OCI-LY7 (cell line): ENCODE measurements around the gene ZNF70. TPM values are rescaled to one million over a fixed set of nuclear protein-coding genes. Genes with fewer than 3 reads are reported as not detected.

Experiments used
- BruUV-seq: library from RNA; stranded (reverse); fragments of 400-500 nt; replicated peaks from 2 replicates; lab custom pipeline; 2021; lab: Mats Ljungman, UMichigan
- CTCF ChIA-PET: fragments of 300-600 bp; sonication (Branson Sonifier 250); formaldehyde crosslinking; loops from one replicate; lab custom pipeline; 2022; ENCODE audit warnings: antibody characterized with exemption; ENCODE audit not compliant: unreplicated experiment; lab: Charles Lee
- POLR2A ChIA-PET: fragments of 300-600 bp; sonication (Branson Sonifier 250); formaldehyde crosslinking; loops from one replicate; lab custom pipeline; 2022; ENCODE audit warnings: antibody characterized with exemption; lab: Charles Lee
- DNase-seq: peaks from one replicate; pipeline ENCODE4 v3.0.0-alpha.2; 2015; ENCODE audit warnings: low spot score
- H2AFZ ChIP-seq: fragments of 200-600 bp; sonication (generic), shearing (Covaris generic); 2 replicates; pipeline ENCODE4 v1.6.1; 2014; ENCODE audit warnings: mild to moderate bottlenecking, antibody characterized with exemption, low read length, moderate library complexity
- H3K27ac ChIP-seq: fragments of 200-600 bp; sonication (generic); 2 replicates; pipeline ENCODE4 v1.5.1; 2014; ENCODE audit warnings: mixed run types, low read depth, mild to moderate bottlenecking, moderate library complexity, low read length, inconsistent platforms; ENCODE audit not compliant: poor library complexity, severe bottlenecking
- H3K36me3 ChIP-seq: fragments of 200-600 bp; sonication (generic); 2 replicates; pipeline ENCODE4 v1.6.1; 2014; ENCODE audit warnings: mild to moderate bottlenecking, antibody characterized with exemption, low read length, moderate library complexity, mixed read lengths; ENCODE audit not compliant: insufficient read depth
- H3K4me1 ChIP-seq: fragments of 200-600 bp; sonication (generic); 2 replicates; pipeline ENCODE4 v1.5.1; 2014; ENCODE audit warnings: mild to moderate bottlenecking, low read length; ENCODE audit not compliant: insufficient read depth, poor library complexity, severe bottlenecking
- H3K4me2 ChIP-seq: fragments of 200-600 bp; sonication (generic); 2 replicates; pipeline ENCODE4 v1.6.1; 2014; ENCODE audit warnings: mild to moderate bottlenecking, low read length
- H3K4me3 ChIP-seq: fragments of 200-600 bp; sonication (generic); 2 replicates; pipeline ENCODE4 v1.5.1; 2014; ENCODE audit warnings: mild to moderate bottlenecking, low read depth, low read length; ENCODE audit not compliant: poor library complexity, severe bottlenecking
- H3K79me2 ChIP-seq: fragments of 200-600 bp; sonication (generic); 2 replicates; pipeline ENCODE4 v1.6.1; 2016; ENCODE audit warnings: low read depth, mild to moderate bottlenecking, low read length, moderate library complexity, mixed read lengths; ENCODE audit not compliant: insufficient read depth
- H3K9me2 ChIP-seq: fragments of 200-600 bp; sonication (generic); 2 replicates; pipeline ENCODE4 v1.6.1; 2016; ENCODE audit warnings: mild to moderate bottlenecking, low read length, mixed read lengths; ENCODE audit not compliant: insufficient read depth
- H3K9me3 ChIP-seq: fragments of 200-600 bp; sonication (generic); 2 replicates; pipeline ENCODE4 v1.6.1; 2014; ENCODE audit warnings: mild to moderate bottlenecking, mixed run types, low read length, mixed read lengths
- H4K20me1 ChIP-seq: fragments of 200-600 bp; sonication (generic); 2 replicates; pipeline ENCODE4 v1.6.1; 2014; ENCODE audit warnings: mild to moderate bottlenecking, antibody characterized with exemption, low read length, moderate library complexity, mixed read lengths; ENCODE audit not compliant: insufficient read depth
- CTCF ChIP-seq: fragments of 200-600 bp; sonication (generic); conservative IDR thresholded peaks from 2 replicates; pipeline ENCODE4 v1.5.1; 2014; ENCODE audit warnings: mild to moderate bottlenecking, antibody characterized with exemption, low read length, moderate library complexity, mixed read lengths
- EZH2phosphoT487 ChIP-seq: fragments of 200-600 bp; sonication (generic); IDR thresholded peaks from 2 replicates; pipeline ENCODE4 v1.6.1; 2018; ENCODE audit warnings: low read depth, borderline replicate concordance, mild to moderate bottlenecking, mixed run types, antibody characterized with exemption, low read length, moderate library complexity, mixed read lengths
- intact Hi-C: fragments of 100-400 bp; cut with micrococcal nuclease; formaldehyde crosslinking; loops from one replicate; pipeline ENCODE4 v1.10.0; 2022; ENCODE audit not compliant: unreplicated experiment
- total RNA-seq, 2 experiments: library from RNA; depleted of rRNA in 1 of 2; stranded (reverse); fragments of >200 nt in 1 of 2; shearing (Covaris generic) in 1 of 2; gene quantifications; 2 replicates each; pipeline ENCODE4 v1.2.3, GENCODE V29; 2014 to 2022

Gene ZNF70
- total RNA-seq, 2 experiments from 2014 or later = 6.0 to 8.4 TPM

GRCh38 chr22:23793326-23793725, 42.4 kb upstream of the ZNF70 start:
- intact Hi-C loops = no loop called here

GRCh38 chr22:23791738-23792645, 41.1 kb upstream of the ZNF70 start:
- H3K9me2 ChIP-seq = no peaks in the 10 kb centered on the region
- no peak overlapping the region for H3K4me3 ChIP-seq
- no peak for DNase-seq
- BruUV-seq = no TSS peak
- peaks cover 90% of the 10 kb centered on the region for H3K36me3 ChIP-seq
- H3K9me3 ChIP-seq = no peaks in the 10 kb centered on the region
- TF ChIP-seq EZH2phosphoT487 (no peak), CTCF (no peak)
- no peak overlapping the region for H3K4me2 ChIP-seq
- ChIA-PET CTCF (interaction anchor here (0.5 kb wide), 1 partner anchor 7 kb away, joined by 3 read pairs; no protein-coding TSS in a partner anchor), POLR2A (interaction anchor here (0.6 kb wide), 1 partner anchor 55 kb away, joined by 3 read pairs; no protein-coding TSS in a partner anchor)
- intact Hi-C loops = no loop called here
- H2AFZ ChIP-seq = no peak overlapping the region
- no peak overlapping the region for H3K27ac ChIP-seq
- H3K79me2 ChIP-seq = peaks cover 52% of the 10 kb centered on the region
- H3K4me1 ChIP-seq = peaks cover 30% of the 10 kb centered on the region
- peaks cover 22% of the 10 kb centered on the region for H4K20me1 ChIP-seq

More at GRCh38 chr22:23793326-23793725, 42.4 kb upstream of the ZNF70 start:
- DNase-seq = no peak
- TF ChIP-seq CTCF = no peak
- no peak overlapping the region for H3K27ac ChIP-seq
- no TSS peak for BruUV-seq
- no peaks in the 10 kb centered on the region for H3K9me2 ChIP-seq
- H4K20me1 ChIP-seq = peaks cover 13% of the 10 kb centered on the region; the same call in 1 of the 2 replicates
- H3K9me3 ChIP-seq = 0 out of 2 replicates have a peak, but pooled peaks cover under 1% of the 10 kb centered on the region
- H3K4me2 ChIP-seq = no peak overlapping the region
- no peak overlapping the region for H3K4me3 ChIP-seq
- no peak overlapping the region for H2AFZ ChIP-seq
- peaks cover 95% of the 10 kb centered on the region for H3K36me3 ChIP-seq
- H3K4me1 ChIP-seq = peaks cover 30% of the 10 kb centered on the region
- peaks cover 48% of the 10 kb centered on the region for H3K79me2 ChIP-seq
- POLR2A ChIA-PET = interaction anchor here (0.9 kb wide), 1 partner anchor 605 kb away, joined by 3 read pairs; no protein-coding TSS in a partner anchor
- CTCF ChIA-PET = no interaction called here
